A673 (cell line): Measurements from ENCODE around the gene PICALM. TPM values are rescaled to one million over a fixed set of nuclear protein-coding genes. Genes with fewer than 3 reads are reported as not detected.

Experiments
- BruUV-seq: library from RNA; stranded (reverse); fragments of 400-500 nt; replicated peaks from 2 replicates; lab custom pipeline; 2021; lab: Mats Ljungman, UMichigan
- CTCF ChIA-PET: fragments of 300-600 bp; sonication (Branson Sonifier 250); formaldehyde crosslinking; loops from one replicate; lab custom pipeline; 2022; ENCODE audit warnings: antibody characterized with exemption; lab: Charles Lee
- POLR2A ChIA-PET: fragments of 300-600 bp; sonication (Branson Sonifier 250); formaldehyde crosslinking; loops from one replicate; lab custom pipeline; 2022; ENCODE audit warnings: antibody characterized with exemption; ENCODE audit not compliant: low non-redundant PET; lab: Charles Lee
- DNase-seq: peaks from one replicate; pipeline ENCODE4 v3.0.0-alpha.2; 2015; ENCODE audit warnings: low spot score
- H3K27ac ChIP-seq: fragments of 200-600 bp; sonication (generic); 2 replicates; pipeline ENCODE4 v1.5.1; 2016; ENCODE audit warnings: mixed run types, low read depth, mild to moderate bottlenecking, mixed read lengths, antibody characterized with exemption, low read length; ENCODE audit not compliant: poor library complexity, severe bottlenecking
- H3K27me3 ChIP-seq: fragments of 200-600 bp; sonication (generic); replicated peaks from 2 replicates; pipeline ENCODE4 v1.6.1; 2017; ENCODE audit warnings: mixed run types, low read depth, mild to moderate bottlenecking, mixed read lengths, antibody characterized with exemption, low read length; ENCODE audit not compliant: insufficient read depth, poor library complexity
- H3K36me3 ChIP-seq: fragments of 200-600 bp; sonication (generic); 2 replicates; pipeline ENCODE4 v1.6.1; 2016; ENCODE audit warnings: mixed run types, mild to moderate bottlenecking, mixed read lengths, antibody characterized with exemption, low read length; ENCODE audit not compliant: insufficient read depth, poor library complexity, severe bottlenecking
- H3K4me1 ChIP-seq: fragments of 200-600 bp; sonication (generic); 2 replicates; pipeline ENCODE4 v1.6.1; 2017; ENCODE audit warnings: mixed run types, mild to moderate bottlenecking, mixed read lengths, antibody characterized with exemption, low read length; ENCODE audit not compliant: insufficient read depth, poor library complexity, severe bottlenecking
- H3K4me3 ChIP-seq: fragments of 200-600 bp; sonication (generic); 2 replicates; pipeline ENCODE4 v1.5.1; 2016; ENCODE audit warnings: low read depth, mixed run types, mild to moderate bottlenecking, mixed read lengths, low read length; ENCODE audit not compliant: poor library complexity, severe bottlenecking
- H3K9me3 ChIP-seq: fragments of 200-600 bp; sonication (generic); 2 replicates; pipeline ENCODE4 v1.6.1; 2016; ENCODE audit warnings: mixed run types, low read depth, mild to moderate bottlenecking, mixed read lengths, antibody characterized with exemption, low read length; ENCODE audit not compliant: poor library complexity, severe bottlenecking
- CTCF ChIP-seq: fragments of 300-800, 200-600 bp; sonication (generic); conservative IDR thresholded peaks from 2 replicates; pipeline ENCODE4 v1.5.1; 2017; ENCODE audit warnings: low read depth, mild to moderate bottlenecking, antibody characterized with exemption, low read length, moderate library complexity, mixed read lengths
- EZH2 ChIP-seq: fragments of 200-600 bp; sonication (generic); IDR thresholded peaks from 2 replicates; pipeline ENCODE4 v1.6.1; 2017; ENCODE audit warnings: borderline replicate concordance, low read depth, mild to moderate bottlenecking, mixed read lengths, antibody characterized with exemption, low read length; ENCODE audit not compliant: poor library complexity, severe bottlenecking
- intact Hi-C: fragments of 100-400 bp; cut with micrococcal nuclease; formaldehyde crosslinking; loops from one replicate; pipeline ENCODE4 v1.10.0; 2022; ENCODE audit not compliant: unreplicated experiment
- total RNA-seq: library from RNA; stranded (reverse); gene quantifications from 2 replicates; pipeline ENCODE4 v1.2.3, GENCODE V29; 2021

The PICALM gene
- total RNA-seq, 1 experiment from 2014 or later, result 174 TPM

DNA sequence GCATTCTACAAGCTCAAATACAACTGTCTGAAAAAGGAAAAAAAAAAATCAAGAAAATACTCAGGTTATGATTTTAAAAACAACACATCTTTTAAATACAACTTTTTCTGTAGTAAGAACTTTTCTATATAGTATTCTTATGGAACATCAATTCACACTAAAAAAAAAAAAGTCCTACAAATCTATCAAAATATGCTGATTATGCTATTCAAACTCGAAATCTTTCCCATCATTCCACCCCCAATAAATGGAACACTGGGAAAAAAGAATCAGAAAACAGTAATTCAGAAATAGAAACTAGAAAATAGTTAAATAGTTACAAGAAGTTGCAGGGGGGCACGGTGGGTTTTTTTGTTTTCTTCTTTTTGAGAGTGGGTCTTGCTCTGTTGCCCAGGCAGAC is 77.4 kb downstream of the PICALM start:
- Histone ChIP-seq H3K36me3 (peaks cover 45% of the 10 kb centered on the region), H3K4me3 (no peak overlapping the region), H3K27ac (no peak overlapping the region), H3K27me3 (no peaks in the 10 kb centered on the region), H3K4me1 (peaks cover 10% of the 10 kb centered on the region), H3K9me3 (no peaks in the 10 kb centered on the region)
- ChIA-PET CTCF (interaction anchor here (0.6 kb wide), 2 partner anchors 23 to 48 kb away, joined by 4 to 5 read pairs; no protein-coding TSS in a partner anchor), POLR2A (no interaction called here)
- no TSS peak for BruUV-seq
- no peak for TF ChIP-seq CTCF
- no peak for TF ChIP-seq EZH2
- intact Hi-C loops, result no loop called here
- no peak for DNase-seq

DNA sequence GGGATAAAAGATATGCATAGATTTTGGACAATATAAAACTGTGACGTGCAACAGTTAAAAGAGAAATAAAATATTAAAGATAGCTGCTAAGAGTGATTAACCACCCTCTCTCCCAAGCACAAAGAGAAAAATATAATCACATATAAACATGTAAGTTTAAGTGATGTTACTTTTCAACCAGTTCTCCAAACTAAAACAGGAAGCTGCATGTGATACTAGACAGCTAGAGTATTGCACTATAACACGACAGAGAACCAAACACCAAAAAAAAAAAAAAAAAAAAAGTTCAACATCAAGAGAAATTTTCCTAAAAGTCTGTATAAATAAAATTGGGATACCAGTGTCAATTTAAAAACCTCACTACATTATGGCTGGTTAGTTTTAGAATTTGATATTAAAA is 79.1 kb downstream of the PICALM start:
- POLR2A ChIA-PET, result no interaction called here
- peaks cover 28% of the 10 kb centered on the region for H3K36me3 ChIP-seq
- H3K9me3 ChIP-seq, result no peaks in the 10 kb centered on the region
- TF ChIP-seq CTCF, result no peak
- TF ChIP-seq EZH2, result no peak
- H3K27me3 ChIP-seq, result no peaks in the 10 kb centered on the region
- H3K27ac ChIP-seq, result no peak overlapping the region
- CTCF ChIA-PET, result no interaction called here
- H3K4me1 ChIP-seq, result peaks cover 10% of the 10 kb centered on the region
- BruUV-seq, result no TSS peak
- intact Hi-C loops, result no loop called here
- no peak overlapping the region for H3K4me3 ChIP-seq
- DNase-seq, result no peak

- ChIA-PET CTCF (no interaction called here), POLR2A (no interaction called here)
- Histone ChIP-seq H3K27me3 (no peaks in the 10 kb centered on the region), H3K36me3 (peaks cover 26% of the 10 kb centered on the region), H3K9me3 (no peaks in the 10 kb centered on the region), H3K4me3 (no peak overlapping the region), H3K27ac (no peak overlapping the region), H3K4me1 (peaks cover 10% of the 10 kb centered on the region)
- DNase-seq, result no peak
- intact Hi-C loops, result no loop called here
- BruUV-seq, result no TSS peak
- TF ChIP-seq EZH2 (no peak), CTCF (no peak)
Measured at GRCh38 chr11:85988780-85989179, 80.1 kb downstream of the PICALM start.
